Spleen (tissue), 7 donors: Measurements from ENCODE around the gene CEP55.

Source experiments
- POLR2A ChIP-seq, 3 donors: fragments of 450-650 bp; IDR thresholded peaks; one replicate each; pipeline ENCODE4 v1.5.1; 2017; ENCODE audit warnings: antibody characterized with exemption in 3 of 3, mild to moderate bottlenecking in 1 of 3
- POLR2AphosphoS5 ChIP-seq, 3 donors: sonication (generic); formaldehyde crosslinking; IDR thresholded peaks; one replicate each; pipeline ENCODE4 v1.5.1; 2017; ENCODE audit warnings: antibody characterized with exemption in 3 of 3
- TF ChIP-seq, protein P1 (sequence below), 11 experiments: fragments of 200-600 bp in 7 of 11; fragments of 450-650 bp in 4 of 11; sonication (generic) in 4 of 11; IDR thresholded peaks in 8 of 11; conservative IDR thresholded peaks in 3 of 11; 1 replicate in 7 of 11; 2 replicates in 4 of 11; pipeline versions ENCODE4 v1.4.0 to v1.8.0; 2016 to 2021; ENCODE audit warnings: antibody characterized with exemption in 11 of 11, inconsistent platforms in 4 of 11, mild to moderate bottlenecking in 1 of 11
- donor health status: DM: no; HTN: no; CAD: no; lungs with moderate emphysema.
- donor health status: DM: no; HTN: no; CAD: no.
- donor health status: DM: no; HTN: no; CAD: no.

- TF ChIP-seq, protein P1, sequence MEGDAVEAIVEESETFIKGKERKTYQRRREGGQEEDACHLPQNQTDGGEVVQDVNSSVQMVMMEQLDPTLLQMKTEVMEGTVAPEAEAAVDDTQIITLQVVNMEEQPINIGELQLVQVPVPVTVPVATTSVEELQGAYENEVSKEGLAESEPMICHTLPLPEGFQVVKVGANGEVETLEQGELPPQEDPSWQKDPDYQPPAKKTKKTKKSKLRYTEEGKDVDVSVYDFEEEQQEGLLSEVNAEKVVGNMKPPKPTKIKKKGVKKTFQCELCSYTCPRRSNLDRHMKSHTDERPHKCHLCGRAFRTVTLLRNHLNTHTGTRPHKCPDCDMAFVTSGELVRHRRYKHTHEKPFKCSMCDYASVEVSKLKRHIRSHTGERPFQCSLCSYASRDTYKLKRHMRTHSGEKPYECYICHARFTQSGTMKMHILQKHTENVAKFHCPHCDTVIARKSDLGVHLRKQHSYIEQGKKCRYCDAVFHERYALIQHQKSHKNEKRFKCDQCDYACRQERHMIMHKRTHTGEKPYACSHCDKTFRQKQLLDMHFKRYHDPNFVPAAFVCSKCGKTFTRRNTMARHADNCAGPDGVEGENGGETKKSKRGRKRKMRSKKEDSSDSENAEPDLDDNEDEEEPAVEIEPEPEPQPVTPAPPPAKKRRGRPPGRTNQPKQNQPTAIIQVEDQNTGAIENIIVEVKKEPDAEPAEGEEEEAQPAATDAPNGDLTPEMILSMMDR (IDR thresholded peaks at IDR 0.05 in 8 of 11, conservative IDR thresholded peaks at IDR 0.05 in 3 of 11), result no peak
- TF ChIP-seq POLR2A (IDR thresholded peaks at IDR 0.05), result no peak
- TF ChIP-seq POLR2AphosphoS5 (IDR thresholded peaks at IDR 0.05), result no peak
These were observed 69.0 kb downstream of the CEP55 start for GRCh38 chr10:93565446-93565845.
